Measurements from ENCODE around the gene B9D1. TPM values are rescaled to one million over a fixed set of nuclear protein-coding genes. Genes with fewer than 3 reads are reported as not detected.
"Not testable (repeated sequence)": the region's sequence is repeated elsewhere in the genome, so short reads cannot be mapped to it uniquely, and the experiment has no call there.

The B9D1 gene
- total RNA-seq, 1 donor from 2014 or later: 6.7 TPM

DNA sequence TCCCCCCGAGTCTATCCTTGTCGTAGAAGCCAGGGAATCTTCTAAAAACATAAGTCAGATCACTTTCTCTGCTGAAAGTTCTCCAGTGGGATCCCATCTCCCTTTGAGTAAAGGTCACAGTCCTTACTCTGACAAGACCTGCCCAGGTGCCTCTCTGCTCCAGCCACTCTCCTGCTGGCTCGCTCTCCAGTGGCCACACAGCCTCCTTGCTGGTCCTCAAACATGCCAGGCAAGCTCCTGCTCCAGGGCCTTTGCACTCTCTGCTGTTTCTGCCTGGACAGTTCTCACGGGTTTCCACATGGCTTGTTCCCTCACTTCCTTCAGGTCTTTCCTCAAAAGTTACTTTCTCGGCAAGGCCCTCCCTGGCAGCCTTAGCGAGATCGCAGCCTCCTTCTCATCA lies 3.4 kb downstream of the B9D1 start:
- no peak overlapping the region for H3K4me3 Mint-ChIP-seq
- H3K9me3 Mint-ChIP-seq: no peaks in the 10 kb centered on the region
- no peaks in the 10 kb centered on the region for H3K36me3 Mint-ChIP-seq (ENCODE audit: low read depth)
- no peak overlapping the region for H3K27ac Mint-ChIP-seq
- TF ChIP-seq, protein P1, sequence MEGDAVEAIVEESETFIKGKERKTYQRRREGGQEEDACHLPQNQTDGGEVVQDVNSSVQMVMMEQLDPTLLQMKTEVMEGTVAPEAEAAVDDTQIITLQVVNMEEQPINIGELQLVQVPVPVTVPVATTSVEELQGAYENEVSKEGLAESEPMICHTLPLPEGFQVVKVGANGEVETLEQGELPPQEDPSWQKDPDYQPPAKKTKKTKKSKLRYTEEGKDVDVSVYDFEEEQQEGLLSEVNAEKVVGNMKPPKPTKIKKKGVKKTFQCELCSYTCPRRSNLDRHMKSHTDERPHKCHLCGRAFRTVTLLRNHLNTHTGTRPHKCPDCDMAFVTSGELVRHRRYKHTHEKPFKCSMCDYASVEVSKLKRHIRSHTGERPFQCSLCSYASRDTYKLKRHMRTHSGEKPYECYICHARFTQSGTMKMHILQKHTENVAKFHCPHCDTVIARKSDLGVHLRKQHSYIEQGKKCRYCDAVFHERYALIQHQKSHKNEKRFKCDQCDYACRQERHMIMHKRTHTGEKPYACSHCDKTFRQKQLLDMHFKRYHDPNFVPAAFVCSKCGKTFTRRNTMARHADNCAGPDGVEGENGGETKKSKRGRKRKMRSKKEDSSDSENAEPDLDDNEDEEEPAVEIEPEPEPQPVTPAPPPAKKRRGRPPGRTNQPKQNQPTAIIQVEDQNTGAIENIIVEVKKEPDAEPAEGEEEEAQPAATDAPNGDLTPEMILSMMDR (IDR thresholded peaks at IDR 0.05): no peak
- DNase-seq (no peak), ATAC-seq (ENCODE audit: low read depth) (no peak)
- POLR2A ChIA-PET: no interaction called here
- H3K27me3 Mint-ChIP-seq: peaks cover 5% of the 10 kb centered on the region
- H3K4me1 Mint-ChIP-seq: peaks cover 5% of the 10 kb centered on the region
- intact Hi-C loops (cut with micrococcal nuclease): no loop called here
- CTCF ChIA-PET: interaction anchor here (1.0 kb wide), 1 partner anchor 88 kb away, joined by 3 read pairs; no protein-coding TSS in a partner anchor

DNA sequence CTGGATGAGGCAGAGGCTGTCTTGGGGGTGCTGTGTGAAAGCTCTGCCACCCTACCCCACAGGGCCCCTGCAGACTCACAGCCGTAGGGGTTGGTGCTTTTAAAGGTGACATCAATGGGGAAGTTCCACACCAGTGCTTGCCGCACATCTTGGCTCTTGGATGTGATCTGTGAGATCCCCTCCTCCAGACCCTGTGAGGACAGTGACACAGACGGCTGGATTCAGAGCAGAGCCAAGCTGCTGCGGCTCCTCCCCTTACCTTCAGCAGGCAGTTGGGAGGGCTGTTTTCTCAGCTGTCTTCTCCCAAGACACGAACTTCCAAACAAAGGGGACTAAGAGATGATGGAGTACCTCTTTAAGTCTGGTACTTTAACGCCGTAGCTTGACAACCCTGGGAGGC lies 4.8 kb downstream of the B9D1 start:
- DNase-seq (no peak), ATAC-seq (ENCODE audit: low read depth) (no peak)
- peaks cover 6% of the 10 kb centered on the region for H3K27me3 Mint-ChIP-seq
- H3K4me3 Mint-ChIP-seq: no peak overlapping the region
- H3K27ac Mint-ChIP-seq: no peak overlapping the region
- H3K36me3 Mint-ChIP-seq (ENCODE audit: low read depth): no peaks in the 10 kb centered on the region
- TF ChIP-seq, protein P1 (IDR thresholded peaks at IDR 0.05): no peak
- peaks cover 5% of the 10 kb centered on the region for H3K4me1 Mint-ChIP-seq
- intact Hi-C loops (cut with micrococcal nuclease): no loop called here
- ChIA-PET POLR2A (no interaction called here), CTCF (interaction anchor here (0.5 kb wide), 1 partner anchor 237 kb away, joined by 4 read pairs; no protein-coding TSS in a partner anchor)
- H3K9me3 Mint-ChIP-seq: no peaks in the 10 kb centered on the region

DNA sequence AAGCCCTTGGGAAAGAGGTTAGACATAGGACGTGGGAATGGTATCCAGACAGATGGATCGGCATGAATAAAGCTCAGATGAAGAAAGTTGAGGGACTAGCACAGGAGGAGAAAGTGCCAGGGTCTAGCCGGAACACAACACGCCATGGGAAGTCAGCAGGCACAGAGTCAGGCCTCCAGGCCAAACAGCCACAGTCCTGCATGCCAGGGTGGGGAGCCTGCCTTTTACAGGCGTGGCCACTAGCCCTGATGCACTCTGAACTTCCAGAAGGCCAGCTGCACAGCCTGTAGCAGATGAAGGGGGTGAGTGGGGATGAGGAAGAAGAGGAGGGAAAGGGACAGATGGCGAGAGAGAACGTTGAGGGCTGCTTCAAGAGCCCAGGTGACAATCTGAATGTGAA lies 5.2 kb downstream of the B9D1 start:
- peaks cover 5% of the 10 kb centered on the region for H3K4me1 Mint-ChIP-seq
- H3K9me3 Mint-ChIP-seq: no peaks in the 10 kb centered on the region
- ChIA-PET POLR2A (no interaction called here), CTCF (no interaction called here)
- ATAC-seq (ENCODE audit: low read depth) (no peak), DNase-seq (no peak)
- no peak overlapping the region for H3K4me3 Mint-ChIP-seq
- H3K36me3 Mint-ChIP-seq (ENCODE audit: low read depth): no peaks in the 10 kb centered on the region
- H3K27ac Mint-ChIP-seq: no peak overlapping the region
- intact Hi-C loops (cut with micrococcal nuclease): no loop called here
- TF ChIP-seq, protein P1 (IDR thresholded peaks at IDR 0.05): no peak
- peaks cover 6% of the 10 kb centered on the region for H3K27me3 Mint-ChIP-seq

DNA sequence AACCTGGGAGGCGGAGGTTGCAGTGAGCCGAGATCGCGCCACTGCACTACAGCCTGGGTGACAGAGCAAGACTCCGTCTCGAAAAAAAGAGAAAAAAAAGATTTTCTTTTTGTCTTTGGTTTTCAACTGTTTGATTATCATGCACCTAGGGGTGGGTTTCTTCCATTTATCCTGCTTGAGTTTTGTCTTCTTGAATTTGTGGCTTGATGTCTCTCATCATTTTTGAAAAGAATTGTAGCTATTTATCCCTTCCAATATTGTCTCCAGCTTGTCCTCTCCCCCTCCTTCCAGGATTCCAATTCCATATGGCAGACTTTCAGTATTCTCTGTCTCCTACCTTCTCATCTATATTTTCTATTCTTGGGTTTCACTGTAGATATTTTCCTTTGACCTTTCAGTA lies 7.8 kb downstream of the B9D1 start:
- ATAC-seq (ENCODE audit: low read depth) (no peak), DNase-seq (no peak)
- Mint-ChIP-seq H3K36me3 (ENCODE audit: low read depth) (no peaks in the 10 kb centered on the region), H3K4me3 (no peak overlapping the region), H3K4me1 (no peaks in the 10 kb centered on the region), H3K27me3 (peaks cover 9% of the 10 kb centered on the region), H3K27ac (no peak overlapping the region), H3K9me3 (no peaks in the 10 kb centered on the region)
- TF ChIP-seq, protein P1 (IDR thresholded peaks at IDR 0.05): no peak
- ChIA-PET CTCF (interaction anchor here (0.8 to 1.2 kb wide), 2 partner anchors 16 to 32 kb away, joined by 3 read pairs; no protein-coding TSS in a partner anchor), POLR2A (interaction anchor here (0.9 kb wide), 1 partner anchor 23 kb away, joined by 3 read pairs; the partner anchor contains the start of gene MAPK7)
- intact Hi-C loops (cut with micrococcal nuclease): no loop called here

DNA sequence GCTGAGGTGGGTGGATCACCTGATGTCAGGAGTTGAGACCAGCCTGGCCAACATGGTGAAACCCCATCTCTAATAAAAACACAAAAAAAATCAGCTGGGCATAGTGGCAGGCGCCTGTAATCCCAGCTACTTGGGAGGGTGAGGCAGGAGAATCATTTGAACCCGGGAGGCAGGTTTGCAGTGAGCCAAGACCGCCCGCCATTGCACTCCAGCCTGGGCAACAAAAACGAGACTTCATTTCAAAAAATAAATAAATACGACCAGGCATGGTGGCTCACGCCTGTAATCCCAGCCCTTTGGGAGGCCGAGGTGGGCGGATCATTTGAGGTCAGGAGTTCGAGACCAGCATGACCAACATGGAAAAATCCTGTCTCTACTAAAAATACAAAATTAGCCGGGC lies 9.1 kb downstream of the B9D1 start:
- intact Hi-C loops (cut with micrococcal nuclease); H3K27me3 Mint-ChIP-seq; ATAC-seq (ENCODE audit: low read depth); H3K4me1 Mint-ChIP-seq; H3K9me3 Mint-ChIP-seq; H3K27ac Mint-ChIP-seq; H3K4me3 Mint-ChIP-seq; DNase-seq; H3K36me3 Mint-ChIP-seq (ENCODE audit: low read depth); POLR2A ChIA-PET; CTCF ChIA-PET: not testable (repeated sequence)

DNA sequence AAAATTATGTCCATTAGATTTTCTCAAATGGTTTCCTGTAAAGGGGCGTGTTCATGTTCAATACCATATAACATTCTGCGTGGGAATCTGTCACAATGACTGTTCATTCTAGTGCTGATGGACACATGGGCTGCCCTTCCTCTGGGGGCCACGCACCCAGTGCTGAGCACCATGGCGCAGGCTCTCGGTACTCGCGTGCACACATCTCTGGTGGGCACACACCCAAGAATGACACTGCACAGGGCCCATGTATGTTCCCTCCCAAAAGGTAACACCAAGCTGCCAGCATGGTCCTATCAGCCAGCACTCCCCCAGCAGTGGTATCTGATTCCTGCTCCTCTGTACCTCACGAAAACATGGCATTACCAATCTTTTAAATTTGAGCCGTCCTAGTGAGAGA lies 13.7 kb downstream of the B9D1 start:
- H3K4me3 Mint-ChIP-seq: no peak overlapping the region
- H3K4me1 Mint-ChIP-seq: peaks cover 8% of the 10 kb centered on the region
- DNase-seq: no peak
- no peaks in the 10 kb centered on the region for H3K36me3 Mint-ChIP-seq (ENCODE audit: low read depth)
- intact Hi-C loops (cut with micrococcal nuclease): no loop called here
- ChIA-PET CTCF (no interaction called here), POLR2A (interaction anchor here (0.7 kb wide), 1 partner anchor 54 kb away, joined by 3 read pairs; no protein-coding TSS in a partner anchor)
- ATAC-seq (ENCODE audit: low read depth): no peak
- no peaks in the 10 kb centered on the region for H3K9me3 Mint-ChIP-seq
- H3K27me3 Mint-ChIP-seq: peaks cover 5% of the 10 kb centered on the region
- H3K27ac Mint-ChIP-seq: no peak overlapping the region
- TF ChIP-seq, protein P1 (IDR thresholded peaks at IDR 0.05): no peak
